ENCODE measurements around the gene ABHD4. TPM values are rescaled to one million over a fixed set of nuclear protein-coding genes. Genes with fewer than 3 reads are reported as not detected.

Gene ABHD4, protein sequence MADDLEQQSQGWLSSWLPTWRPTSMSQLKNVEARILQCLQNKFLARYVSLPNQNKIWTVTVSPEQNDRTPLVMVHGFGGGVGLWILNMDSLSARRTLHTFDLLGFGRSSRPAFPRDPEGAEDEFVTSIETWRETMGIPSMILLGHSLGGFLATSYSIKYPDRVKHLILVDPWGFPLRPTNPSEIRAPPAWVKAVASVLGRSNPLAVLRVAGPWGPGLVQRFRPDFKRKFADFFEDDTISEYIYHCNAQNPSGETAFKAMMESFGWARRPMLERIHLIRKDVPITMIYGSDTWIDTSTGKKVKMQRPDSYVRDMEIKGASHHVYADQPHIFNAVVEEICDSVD
- total RNA-seq (2022; extraction: Qiagen RNA extraction; ENCODE audit: low read depth): 53.4 to 58.0 TPM (median 55.3 TPM) in 5 replicates

DNA sequence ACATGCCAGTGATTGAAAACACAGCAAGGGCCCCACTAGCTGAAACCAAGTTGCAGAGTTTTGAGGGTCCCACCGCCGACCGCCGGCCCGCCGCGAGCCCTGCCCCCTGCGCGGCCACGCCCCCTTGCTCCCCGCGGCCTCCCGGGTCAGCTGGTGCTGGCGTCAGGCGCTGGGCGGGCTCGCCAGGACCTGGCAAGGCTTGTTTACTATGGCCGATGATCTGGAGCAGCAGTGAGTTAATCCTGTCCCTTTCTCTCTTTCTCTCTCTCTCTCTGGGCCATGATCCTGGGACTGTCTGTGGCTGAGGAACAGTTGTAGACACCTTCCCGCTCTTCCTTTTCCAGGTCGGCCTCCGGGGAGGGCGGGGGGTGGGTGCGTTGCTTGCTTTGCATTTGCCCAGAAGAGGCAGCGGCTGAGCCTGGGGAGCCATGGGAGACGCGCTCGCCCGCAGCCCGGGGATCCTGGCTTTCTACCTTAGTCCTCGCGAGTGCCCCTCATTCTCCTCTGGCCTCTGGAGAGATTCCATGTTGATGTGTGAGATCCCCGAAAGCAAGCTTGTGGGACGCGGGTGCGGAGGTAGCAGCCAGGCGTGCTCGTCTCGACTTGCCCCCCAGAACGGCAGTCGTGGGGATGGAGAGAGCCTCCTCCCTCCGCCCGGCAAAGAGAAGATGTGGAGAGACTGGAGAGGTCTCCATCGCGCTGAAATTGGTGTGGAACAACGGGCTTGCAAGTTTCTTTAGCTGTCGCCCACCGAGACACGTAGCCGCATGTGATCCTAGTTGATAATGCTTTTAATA is at the start of gene ABHD4:
Gene ABHD4, plus strand, starts transcription at position 202 of the 797 bp plus-strand sequence. Its CDS starts 7 bp downstream, at position 209.

DNA sequence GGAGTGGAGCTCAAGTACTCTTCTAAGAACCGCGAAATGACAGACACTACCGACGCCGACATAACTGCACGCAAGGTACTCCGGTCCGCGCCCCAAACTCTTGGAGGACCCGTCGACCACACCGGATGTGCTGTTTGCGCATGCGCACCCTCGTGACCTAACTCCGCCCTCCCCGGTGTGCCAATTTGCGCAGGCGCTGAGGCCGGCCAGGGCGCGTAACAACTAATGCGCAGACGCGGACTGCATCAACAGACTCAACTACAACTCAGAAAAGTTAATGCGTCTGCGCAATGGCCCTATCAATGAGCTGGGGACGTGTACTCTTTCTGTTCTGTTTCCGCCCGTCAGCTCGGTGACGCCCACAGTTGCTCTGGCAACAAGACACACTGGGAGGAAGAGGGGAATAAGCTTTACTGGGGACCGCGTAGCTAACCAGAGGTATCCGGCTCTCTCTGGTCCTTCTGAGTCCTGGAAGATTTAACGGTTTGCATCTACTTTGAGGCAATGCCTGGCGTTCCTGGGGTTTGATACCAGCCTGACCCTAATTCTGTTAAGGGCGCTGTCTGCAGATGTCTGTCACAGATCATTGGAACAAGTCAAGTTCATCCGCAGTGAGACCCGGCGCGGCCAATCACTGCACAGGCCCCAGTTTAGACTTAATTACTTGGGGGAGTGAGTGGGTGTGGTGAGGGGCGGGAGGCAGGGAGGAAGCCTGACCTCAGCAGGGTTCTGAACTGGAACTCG is 8.8 kb upstream of the ABHD4 start, which contains the start of gene DAD1:
Gene DAD1, minus strand, starts transcription at position 129 of the 744 bp plus-strand sequence. Its CDS starts 67 bp downstream, at position 62.

DNA sequence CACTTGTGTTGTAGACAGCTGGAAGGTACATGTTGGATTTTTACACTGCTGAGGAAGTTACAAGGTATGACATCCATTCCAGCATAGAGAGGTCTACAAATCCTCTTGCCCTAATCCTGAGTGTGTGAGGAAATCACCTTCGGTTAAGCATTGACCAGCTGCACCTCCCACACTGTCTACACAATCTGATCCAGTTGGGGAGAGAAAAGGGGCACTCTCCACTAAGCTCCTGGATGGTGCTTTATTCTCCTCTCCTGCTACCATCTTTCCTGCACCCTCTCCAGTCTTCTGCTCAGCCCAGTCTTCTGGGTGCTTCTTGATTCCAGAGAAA is 46.2 kb downstream of the ABHD4 start, which contains the start of gene OR6J1:
Gene OR6J1, minus strand, starts transcription at position 48 of the 331 bp plus-strand sequence. CDS start 9,541 bp downstream, outside the sequence.

Other genes with a start within 250 kb of the ABHD4 start
- 322 to 375 TPM (median 345 TPM) in 5 replicates for gene DAD1, start 9.1 kb upstream of the ABHD4 start, total RNA-seq (2022; extraction: Qiagen RNA extraction; ENCODE audit: low read depth)
- not detected in 5 replicates for gene OR6J1, start 46.1 kb downstream of the ABHD4 start, total RNA-seq (2022; extraction: Qiagen RNA extraction; ENCODE audit: low read depth)
- 142 to 166 TPM (median 162 TPM) in 5 replicates for gene OXA1L, start 168.4 kb downstream of the ABHD4 start, total RNA-seq (2022; extraction: Qiagen RNA extraction; ENCODE audit: low read depth)
- gene SLC7A7, start 217.1 kb downstream of the ABHD4 start, total RNA-seq (2022; extraction: Qiagen RNA extraction; ENCODE audit: low read depth): 9.2 to 15.7 TPM (median 11.5 TPM) in 5 replicates
- 133 to 211 TPM (median 184 TPM) in 5 replicates for gene MRPL52, start 231.6 kb downstream of the ABHD4 start, total RNA-seq (2022; extraction: Qiagen RNA extraction; ENCODE audit: low read depth)
- 0.61 to 0.91 TPM (median 0.84 TPM) in 5 replicates for gene MMP14, start 238.3 kb downstream of the ABHD4 start, total RNA-seq (2022; extraction: Qiagen RNA extraction; ENCODE audit: low read depth)

All from A549 treated with CpdA at 1 μM for 4 hours (cell line).